CD4-positive, CD25-positive, alpha-beta regulatory T cell (primary cell): ENCODE data around the gene SLC25A15. TPM values are rescaled to one million over a fixed set of nuclear protein-coding genes. Genes with fewer than 3 reads are reported as not detected.

Experiments
- ATAC-seq, 2 donors: fragments of 150-1000 bp; cut with Tn5 transposase; one replicate each; pipeline ENCODE4 v1.10.0; 2021; ENCODE audit warnings: low read depth in 2 of 2, moderate number of reproducible peaks in 2 of 2, moderate library complexity in 1 of 2
- DNase-seq, 3 donors: peaks; one replicate each; pipeline versions ENCODE4 v3.0.0 to v3.0.0-alpha.2; 2012 to 2022; ENCODE audit warnings: mixed read lengths in 1 of 3
- H3K27ac ChIP-seq: one replicate; pipeline ENCODE4 v1.7.0; 2013; ENCODE audit warnings: mild to moderate bottlenecking, low read length; ENCODE audit not compliant: insufficient read depth, poor library complexity, severe bottlenecking
- H3K27me3 ChIP-seq: one replicate; pipeline ENCODE4 v1.7.0; 2013; ENCODE audit warnings: low read length; ENCODE audit not compliant: control insufficient read depth, insufficient read depth
- H3K36me3 ChIP-seq: one replicate; pipeline ENCODE4 v1.7.0; 2013; ENCODE audit warnings: mild to moderate bottlenecking, low read length, moderate library complexity; ENCODE audit not compliant: control insufficient read depth, insufficient read depth
- H3K4me1 ChIP-seq: 2 replicates; pipeline ENCODE4 v1.7.0; 2013; ENCODE audit warnings: mild to moderate bottlenecking, low read length; ENCODE audit not compliant: insufficient read depth, control insufficient read depth, poor library complexity, severe bottlenecking
- H3K4me3 ChIP-seq: one replicate; pipeline ENCODE4 v1.7.0; 2013; ENCODE audit warnings: low read depth, mild to moderate bottlenecking, low read length, moderate library complexity
- H3K9me3 ChIP-seq, 2 experiments: 1 replicate in 1 of 2; 2 replicates in 1 of 2; pipeline ENCODE4 v1.7.0; 2013; ENCODE audit warnings: low read length in 2 of 2, mild to moderate bottlenecking in 1 of 2, moderate library complexity in 1 of 2; ENCODE audit not compliant: control insufficient read depth in 2 of 2
- H3K27ac Mint-ChIP-seq, 3 donors: one replicate each; pipeline ENCODE4 v1.8.0; 2020 to 2022; ENCODE audit warnings: mild to moderate bottlenecking in 3 of 3, mixed read lengths in 3 of 3, moderate library complexity in 2 of 3
- H3K27me3 Mint-ChIP-seq: one replicate; pipeline ENCODE4 v1.8.0; 2022; ENCODE audit warnings: mild to moderate bottlenecking, mixed read lengths
- H3K36me3 Mint-ChIP-seq: one replicate; pipeline ENCODE4 v1.8.0; 2020; ENCODE audit warnings: mixed read lengths
- H3K4me1 Mint-ChIP-seq, 4 donors: one replicate each; pipeline ENCODE4 v1.8.0; 2020 to 2022; ENCODE audit warnings: mixed read lengths in 4 of 4, mild to moderate bottlenecking in 1 of 4
- H3K4me3 Mint-ChIP-seq, 4 donors: one replicate each; pipeline ENCODE4 v1.8.0; 2020 to 2022; ENCODE audit warnings: mild to moderate bottlenecking in 4 of 4, mixed read lengths in 4 of 4, moderate library complexity in 3 of 4
- H3K9me3 Mint-ChIP-seq, 7 donors: one replicate each; pipeline ENCODE4 v1.8.0; 2020 to 2022; ENCODE audit warnings: mixed read lengths in 7 of 7, mild to moderate bottlenecking in 3 of 7, moderate library complexity in 2 of 7
- polyA plus RNA-seq, 4 donors: library from polyadenylated mRNA; unstranded; fragments of 300-500 nt; fragmentation: Illumina TruSeq; gene quantifications; one replicate each; pipeline ENCODE4 v1.2.3, GENCODE V29; 2021
- total RNA-seq: library from RNA; stranded (reverse); gene quantifications from one replicate; pipeline ENCODE4 v1.2.3, GENCODE V29; 2022

SLC25A15 gene
- total and polyA plus RNA-seq, 5 donors from 2014 or later, result 3.9 to 13.3 (median 6.2) TPM

DNA sequence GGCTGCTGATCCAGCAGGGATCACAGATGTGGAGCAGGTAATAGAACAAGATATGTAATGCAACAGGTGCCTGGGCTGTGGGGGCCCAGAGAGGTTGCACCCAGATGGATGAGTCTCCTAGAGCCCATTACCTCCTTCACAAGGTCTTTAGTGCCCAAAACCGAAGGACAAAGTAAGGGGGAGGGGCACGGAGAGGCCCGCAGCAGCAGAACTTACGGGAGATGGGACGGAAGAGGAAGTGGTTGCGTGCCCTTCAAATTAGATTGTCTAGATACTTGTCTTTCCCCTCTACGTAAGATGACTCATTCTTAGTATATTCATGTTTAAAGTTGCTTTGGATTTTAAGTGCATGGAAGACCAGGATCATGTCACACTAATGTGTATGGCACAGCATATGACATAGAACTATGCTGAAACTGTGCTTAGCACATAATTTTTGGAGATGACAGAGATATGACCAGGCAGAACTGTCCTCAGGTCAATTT, 12.7 kb upstream of the SLC25A15 start:
- Histone ChIP-seq H3K4me3 (peak overlapping the region; percentile 73), H3K27ac (peak overlapping the region; percentile 89), H3K36me3 (no peaks in the 10 kb centered on the region), H3K27me3 (no peaks in the 10 kb centered on the region), H3K9me3 (no peaks in the 10 kb centered on the region), H3K4me1 (peaks cover 23% of the 10 kb centered on the region)
- Mint-ChIP-seq H3K27me3 (no peaks in the 10 kb centered on the region), H3K27ac (peak overlapping the region; percentile 96 to 98 (median 97)), H3K4me3 (peak overlapping the region; percentile 85 to 89 (median 88)), H3K9me3 (no peaks in the 10 kb centered on the region), H3K4me1 (peaks cover 14 to 35% (median 24%) of the 10 kb centered on the region in 4 donors), H3K36me3 (no peaks in the 10 kb centered on the region)
- peak; percentile 91 to 93 for ATAC-seq
- peak; percentile 64 to 94 (median 80) for DNase-seq

DNA sequence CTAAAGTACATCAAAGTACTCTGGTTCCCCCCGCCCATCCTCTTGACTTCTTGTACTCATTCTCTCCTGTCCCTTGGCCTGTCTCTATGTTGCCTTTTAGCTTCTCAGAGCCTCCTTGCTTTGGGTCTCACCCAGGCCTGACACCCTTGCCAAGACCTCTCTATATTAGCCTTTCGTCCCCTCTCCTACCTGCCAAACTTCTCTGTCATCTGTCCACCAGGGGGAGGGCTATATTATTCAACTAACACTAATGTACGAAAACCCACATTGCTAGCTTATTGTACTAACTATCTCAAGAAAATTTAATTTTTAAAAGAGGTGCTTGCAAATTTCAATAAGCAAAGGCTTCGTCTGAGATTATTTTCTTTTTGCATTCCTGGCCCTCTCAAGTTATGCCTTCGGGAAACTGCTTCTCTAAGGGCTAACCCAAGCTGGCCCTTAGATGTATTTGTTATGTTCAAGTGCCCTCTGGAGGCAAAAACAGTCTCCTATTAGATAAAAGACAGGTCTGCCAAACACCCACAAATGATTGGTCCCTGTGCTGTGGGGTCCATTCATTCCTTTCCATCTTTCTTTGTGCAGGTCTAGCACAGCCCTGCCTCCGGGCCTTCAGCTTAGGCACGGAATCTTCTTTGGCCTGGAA, 12.1 kb upstream of the SLC25A15 start:
- no peaks in the 10 kb centered on the region for H3K27me3 Mint-ChIP-seq
- peak overlapping the region; percentile 96 to 98 (median 97) for H3K27ac Mint-ChIP-seq
- H3K36me3 ChIP-seq, result no peaks in the 10 kb centered on the region
- no peaks in the 10 kb centered on the region for H3K36me3 Mint-ChIP-seq
- peak overlapping the region; percentile 89 for H3K27ac ChIP-seq
- no peaks in the 10 kb centered on the region for H3K9me3 Mint-ChIP-seq
- H3K9me3 ChIP-seq, result no peaks in the 10 kb centered on the region
- H3K4me3 ChIP-seq, result peak overlapping the region; percentile 73
- H3K27me3 ChIP-seq, result no peaks in the 10 kb centered on the region
- H3K4me1 Mint-ChIP-seq, result peaks cover 14 to 31% (median 24%) of the 10 kb centered on the region in 4 donors
- DNase-seq (peak in 2 of 3 donors; percentile 66 to 81), ATAC-seq (peak; percentile 54 to 62)
- peak overlapping the region; percentile 85 to 89 (median 88) for H3K4me3 Mint-ChIP-seq
- H3K4me1 ChIP-seq, result peaks cover 23% of the 10 kb centered on the region

DNA sequence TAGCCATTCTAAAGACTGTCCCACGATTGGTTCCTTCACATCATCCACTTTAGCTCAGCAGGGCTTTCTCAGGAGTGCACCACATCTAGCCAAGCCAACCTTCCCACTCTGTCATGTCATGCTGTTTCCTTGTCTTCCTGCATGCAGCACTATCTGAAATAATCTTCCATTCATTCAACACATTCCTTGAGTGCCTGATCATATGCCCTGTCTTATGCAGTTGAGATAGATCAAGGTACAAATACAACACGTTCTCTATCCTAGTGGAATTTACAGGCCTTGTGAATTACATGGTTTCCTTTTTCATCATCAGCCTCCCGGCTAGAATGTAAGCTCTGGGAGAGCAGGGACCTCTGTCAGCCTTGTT, 11.6 kb upstream of the SLC25A15 start:
- Mint-ChIP-seq H3K9me3 (no peaks in the 10 kb centered on the region), H3K27me3 (no peaks in the 10 kb centered on the region), H3K27ac (peak overlapping the region; percentile 96 to 98 (median 97)), H3K4me3 (peak overlapping the region in 3 of 4 donors; percentile 85 to 89 (median 88)), H3K36me3 (no peaks in the 10 kb centered on the region), H3K4me1 (peaks cover 14 to 30% (median 24%) of the 10 kb centered on the region in 4 donors)
- peak overlapping the region; percentile 73 for H3K4me3 ChIP-seq
- no peaks in the 10 kb centered on the region for H3K36me3 ChIP-seq
- peaks cover 23% of the 10 kb centered on the region for H3K4me1 ChIP-seq
- H3K9me3 ChIP-seq, result no peaks in the 10 kb centered on the region
- DNase-seq (no peak), ATAC-seq (no peak)
- H3K27me3 ChIP-seq, result no peaks in the 10 kb centered on the region
- H3K27ac ChIP-seq, result peak overlapping the region; percentile 89

DNA sequence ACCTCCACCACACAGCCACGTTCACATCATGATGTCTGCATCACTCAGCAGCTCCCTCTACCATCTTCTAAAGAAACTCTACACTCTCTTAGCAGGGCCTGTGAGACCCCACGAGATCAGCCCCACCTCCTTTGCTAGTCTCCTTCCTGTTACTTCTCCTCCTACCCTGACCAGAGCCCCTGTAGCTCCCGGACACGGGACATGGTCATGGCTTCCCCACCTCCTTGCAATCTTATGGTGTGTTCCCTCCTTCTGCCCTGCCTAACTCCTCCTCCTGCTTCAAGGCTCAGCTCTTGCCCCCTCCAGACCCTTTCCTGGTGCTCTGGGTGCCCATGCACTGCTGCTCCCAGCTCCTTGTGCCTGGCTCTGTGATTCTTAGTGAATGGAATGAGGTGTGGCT, 10.4 kb upstream of the SLC25A15 start:
- no peaks in the 10 kb centered on the region for H3K9me3 ChIP-seq
- H3K27ac ChIP-seq, result no peak overlapping the region
- no peak overlapping the region for H3K4me3 ChIP-seq
- no peak for ATAC-seq
- Mint-ChIP-seq H3K9me3 (no peaks in the 10 kb centered on the region), H3K36me3 (no peaks in the 10 kb centered on the region), H3K27ac (peak overlapping the region; percentile 53 to 95 (median 85)), H3K27me3 (no peaks in the 10 kb centered on the region), H3K4me1 (peaks cover 14 to 30% (median 24%) of the 10 kb centered on the region in 4 donors), H3K4me3 (no peak overlapping the region)
- DNase-seq, result no peak
- no peaks in the 10 kb centered on the region for H3K36me3 ChIP-seq
- no peaks in the 10 kb centered on the region for H3K27me3 ChIP-seq
- peaks cover 23% of the 10 kb centered on the region for H3K4me1 ChIP-seq

DNA sequence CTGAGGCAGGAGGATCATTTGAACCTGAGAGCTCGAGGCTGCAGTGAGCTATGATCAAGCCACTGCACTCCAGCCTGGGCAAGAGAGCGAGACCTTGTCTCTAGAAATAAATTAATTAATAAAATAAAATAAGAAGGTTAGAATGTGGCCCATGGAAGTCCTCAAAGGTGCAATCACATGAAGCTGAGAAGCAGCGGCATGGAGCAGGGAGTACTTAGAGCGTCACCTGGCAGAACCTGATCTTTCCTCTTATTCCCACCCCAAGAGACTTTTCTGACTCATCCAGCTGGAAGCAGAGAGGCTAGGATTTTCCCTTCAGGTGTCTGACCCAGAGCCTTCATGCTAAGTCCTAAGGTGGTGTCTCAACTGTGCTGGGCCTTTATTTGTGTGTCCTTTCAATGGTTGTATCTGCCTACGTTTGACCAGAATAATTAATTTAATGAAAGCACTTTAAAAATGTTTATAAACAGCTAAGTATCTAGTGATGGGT, 9.6 kb upstream of the SLC25A15 start:
- H3K27me3 Mint-ChIP-seq, result no peaks in the 10 kb centered on the region
- DNase-seq, result no peak
- Histone ChIP-seq H3K4me1 (peaks cover 23% of the 10 kb centered on the region), H3K4me3 (no peak overlapping the region), H3K27me3 (no peaks in the 10 kb centered on the region), H3K9me3 (no peaks in the 10 kb centered on the region), H3K27ac (no peak overlapping the region), H3K36me3 (no peaks in the 10 kb centered on the region)
- H3K36me3 Mint-ChIP-seq, result no peaks in the 10 kb centered on the region
- H3K27ac Mint-ChIP-seq, result peak overlapping the region in 1 of 3 donors; percentile 95
- H3K4me3 Mint-ChIP-seq, result no peak overlapping the region
- peaks cover 14 to 30% (median 24%) of the 10 kb centered on the region in 4 donors for H3K4me1 Mint-ChIP-seq
- ATAC-seq, result no peak
- no peaks in the 10 kb centered on the region for H3K9me3 Mint-ChIP-seq

DNA sequence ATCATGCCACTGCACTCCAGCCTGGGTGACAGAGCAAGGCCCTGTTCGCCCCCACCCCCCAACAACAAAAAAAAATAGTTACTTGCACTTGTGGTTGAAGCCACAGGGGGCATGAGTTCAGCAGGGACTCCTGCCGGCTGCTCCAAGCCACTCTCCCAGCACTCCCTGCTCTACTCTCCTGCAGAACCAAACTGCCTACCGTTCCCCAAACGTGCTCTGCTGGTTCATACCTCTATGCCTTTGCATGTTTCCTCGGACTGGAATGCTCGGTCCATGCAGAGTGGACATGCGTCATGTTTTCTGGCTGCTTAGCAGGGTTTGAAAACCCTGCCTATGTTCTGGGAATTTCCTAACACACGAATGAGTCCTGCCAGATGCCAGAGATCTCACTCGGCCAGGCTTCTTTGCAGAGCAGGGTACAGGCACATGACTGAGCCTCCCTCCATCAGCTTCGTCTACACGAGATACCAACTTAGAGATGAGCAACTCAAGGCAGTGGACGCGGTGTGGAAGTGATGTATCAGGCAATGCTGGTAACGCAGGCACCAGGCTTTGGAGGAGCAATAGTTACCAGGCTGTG, 8.5 kb upstream of the SLC25A15 start:
- Histone ChIP-seq H3K36me3 (no peaks in the 10 kb centered on the region), H3K4me3 (no peak overlapping the region), H3K4me1 (peaks cover 20% of the 10 kb centered on the region), H3K27ac (no peak overlapping the region), H3K27me3 (no peaks in the 10 kb centered on the region), H3K9me3 (no peaks in the 10 kb centered on the region)
- no peaks in the 10 kb centered on the region for H3K27me3 Mint-ChIP-seq
- peaks cover 12 to 24% (median 18%) of the 10 kb centered on the region in 4 donors for H3K4me1 Mint-ChIP-seq
- no peaks in the 10 kb centered on the region for H3K36me3 Mint-ChIP-seq
- no peaks in the 10 kb centered on the region for H3K9me3 Mint-ChIP-seq
- peak overlapping the region in 1 of 3 donors; percentile 45 for H3K27ac Mint-ChIP-seq
- ATAC-seq (no peak), DNase-seq (no peak)
- no peak overlapping the region for H3K4me3 Mint-ChIP-seq

DNA sequence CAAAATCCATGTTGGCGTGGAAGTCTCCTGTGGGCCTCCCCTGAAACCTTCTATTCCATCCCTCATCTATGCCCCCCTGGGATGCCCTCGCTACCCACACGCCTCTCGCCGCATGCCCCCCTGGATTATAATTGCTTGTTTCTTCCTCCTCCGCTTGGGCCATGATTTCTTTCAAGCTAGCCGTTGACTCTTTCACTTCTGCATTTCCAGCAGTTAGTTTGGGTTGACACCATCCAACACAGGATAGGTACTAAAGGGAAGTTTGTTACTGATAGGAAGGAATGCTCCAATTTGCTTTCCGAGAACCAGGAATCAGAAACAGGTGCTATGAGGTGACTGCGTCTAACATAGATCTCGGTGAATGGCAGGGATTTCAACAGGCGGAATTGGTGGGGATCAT, 7.7 kb upstream of the SLC25A15 start:
- ATAC-seq, result no peak
- H3K27ac Mint-ChIP-seq, result peak overlapping the region in 1 of 3 donors; percentile 4

More for the DNA sequence above, 7.7 kb upstream of the SLC25A15 start:
- peaks cover 6 to 21% (median 15%) of the 10 kb centered on the region in 4 donors for H3K4me1 Mint-ChIP-seq
- H3K4me3 ChIP-seq, result no peak overlapping the region
- DNase-seq, result no peak
- H3K36me3 Mint-ChIP-seq, result no peaks in the 10 kb centered on the region
- peak overlapping the region in 1 of 4 donors; percentile 34 for H3K4me3 Mint-ChIP-seq
- H3K27ac ChIP-seq, result no peak overlapping the region
- H3K9me3 Mint-ChIP-seq, result no peaks in the 10 kb centered on the region
- H3K9me3 ChIP-seq, result no peaks in the 10 kb centered on the region
- H3K4me1 ChIP-seq, result peaks cover 17% of the 10 kb centered on the region
- no peaks in the 10 kb centered on the region for H3K36me3 ChIP-seq
- no peaks in the 10 kb centered on the region for H3K27me3 ChIP-seq
- no peaks in the 10 kb centered on the region for H3K27me3 Mint-ChIP-seq
